ENCODE measurements around the gene HNRNPD.

DNA sequence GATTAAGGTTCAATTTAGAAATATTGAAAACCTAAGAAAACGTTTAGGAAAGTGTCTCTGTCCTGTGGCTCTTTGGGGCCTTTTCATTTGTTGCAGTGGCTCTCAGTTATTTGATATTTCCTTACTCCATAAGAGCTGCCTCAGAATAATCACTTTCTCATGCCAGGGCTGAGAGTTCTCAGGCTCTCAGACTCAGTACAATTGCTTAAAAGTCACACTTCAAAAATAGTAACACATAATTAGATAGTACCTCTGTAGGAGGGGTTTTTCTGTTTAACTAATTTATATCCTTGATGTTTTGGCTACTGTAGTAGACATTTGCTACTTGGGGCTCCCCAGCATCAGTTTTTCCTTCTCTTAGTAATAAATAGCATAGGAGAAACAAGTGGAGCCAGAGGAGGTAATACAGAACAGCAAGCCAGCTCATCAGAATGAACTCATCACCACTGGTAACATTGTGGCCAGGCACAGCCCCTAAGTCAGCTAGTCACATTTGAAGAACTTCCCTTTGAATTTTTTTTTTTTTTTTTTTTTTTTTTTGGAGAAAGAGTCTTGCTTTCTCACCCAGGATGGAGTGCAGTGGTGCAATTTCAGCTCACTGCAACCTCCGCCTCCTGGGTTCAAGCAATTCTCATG, 8.0 kb upstream of the HNRNPD start:
- TF ChIP-seq CTCF (conservative IDR thresholded peaks at IDR 0.05; ENCODE audit: low read length), result no peak
- no peak for TF ChIP-seq EZH2phosphoT487 (IDR thresholded peaks at IDR 0.05; ENCODE audit: borderline replicate concordance)
